ENCODE results near the gene EVX2. TPM values are rescaled to one million over a fixed set of nuclear protein-coding genes. Genes with fewer than 3 reads are reported as not detected.
A peak's percentile ranks its signal among the peaks of the same experiment; 100 is the strongest.

EVX2 gene
- total RNA-seq, 6 experiments from 2014 or later = not detected

- no peaks in the 10 kb centered on the region for H3K9me3 ChIP-seq
- H3K36me3 ChIP-seq = no peaks in the 10 kb centered on the region
- TF ChIP-seq POLR2A (IDR thresholded peaks at IDR 0.05) = no peak
- peak; percentile 76 to 91 (median 86) for TF ChIP-seq CTCF (IDR thresholded peaks at IDR 0.05)
- DNase-seq (peak; percentile 68 to 70 (median 69)), ATAC-seq (peak; percentile 93 to 97 (median 94))
- intact Hi-C loops (cut with DNase I) = loop anchor here in 1 of 2 donors (10.0 kb wide), 1 partner anchor 742 kb away; no protein-coding TSS in a partner anchor
- peak overlapping the region; percentile 16 to 41 (median 29) for H3K4me3 ChIP-seq
- H3K27ac ChIP-seq = no peak overlapping the region
- WGBS (ENCODE audit: insufficient coverage, low coverage, low lambda C conversion rate, missing lambda C conversion rate) = 2% methylated on average over 19 of the region's 45 CpGs
- peaks cover 22 to 92% of the 10 kb centered on the region in 2 donors for H3K27me3 ChIP-seq
- H3K4me1 ChIP-seq = peaks cover 0 to 23% (median 6%) of the 10 kb centered on the region in 4 donors
Measured at GRCh38 chr2:176096986-176097819, 13.4 kb upstream of the EVX2 start.

GRCh38 chr2:176096243-176096985 lies 12.7 kb upstream of the EVX2 start:
- no peaks in the 10 kb centered on the region for H3K9me3 ChIP-seq
- H3K36me3 ChIP-seq = no peaks in the 10 kb centered on the region
- intact Hi-C loops (cut with DNase I) = loop anchor here in 1 of 2 donors (10.0 kb wide), 1 partner anchor 742 kb away; no protein-coding TSS in a partner anchor
- H3K27me3 ChIP-seq = peaks cover 14 to 90% of the 10 kb centered on the region in 2 donors
- peaks cover 0 to 23% (median 6%) of the 10 kb centered on the region in 4 donors for H3K4me1 ChIP-seq
- WGBS (ENCODE audit: insufficient coverage, low coverage, low lambda C conversion rate, missing lambda C conversion rate) = 5% methylated on average over 16 of the region's 16 CpGs
- peak overlapping the region in 1 of 3 donors; percentile 29 for H3K4me3 ChIP-seq
- H3K27ac ChIP-seq = no peak overlapping the region
- ATAC-seq (peak in 1 of 4 donors; percentile 29), DNase-seq (no peak)
- TF ChIP-seq CTCF (IDR thresholded peaks at IDR 0.05) (no peak), POLR2A (IDR thresholded peaks at IDR 0.05) (no peak)

- H3K4me1 ChIP-seq = peaks cover 0 to 23% (median 6%) of the 10 kb centered on the region in 4 donors
- 6% methylated on average over 5 of the region's 5 CpGs for WGBS (ENCODE audit: insufficient coverage, low coverage, low lambda C conversion rate, missing lambda C conversion rate)
- DNase-seq = no peak
- intact Hi-C loops (cut with DNase I) = loop anchor here in 1 of 2 donors (10.0 kb wide), 1 partner anchor 741 kb away; no protein-coding TSS in a partner anchor
- no peaks in the 10 kb centered on the region for H3K9me3 ChIP-seq
- H3K27ac ChIP-seq = no peak overlapping the region
- H3K36me3 ChIP-seq = no peaks in the 10 kb centered on the region
- peaks cover 13 to 83% of the 10 kb centered on the region in 2 donors for H3K27me3 ChIP-seq
- no peak for ATAC-seq
- H3K4me3 ChIP-seq = no peak overlapping the region
- TF ChIP-seq POLR2A (IDR thresholded peaks at IDR 0.05) (no peak), CTCF (IDR thresholded peaks at IDR 0.05) (no peak)
Measured at GRCh38 chr2:176095421-176095820, 11.7 kb upstream of the EVX2 start.

GRCh38 chr2:176094349-176094748 lies 10.6 kb upstream of the EVX2 start:
- H3K27ac ChIP-seq = no peak overlapping the region
- H3K4me3 ChIP-seq = no peak overlapping the region
- TF ChIP-seq CTCF (IDR thresholded peaks at IDR 0.05) = no peak
- TF ChIP-seq POLR2A (IDR thresholded peaks at IDR 0.05) = no peak
- no peaks in the 10 kb centered on the region for H3K9me3 ChIP-seq
- no peak for ATAC-seq
- 4% methylated on average over 12 of the region's 12 CpGs for WGBS (ENCODE audit: insufficient coverage, low coverage, low lambda C conversion rate, missing lambda C conversion rate)
- peaks cover 0 to 23% (median 6%) of the 10 kb centered on the region in 4 donors for H3K4me1 ChIP-seq
- H3K27me3 ChIP-seq = peaks cover 19 to 83% of the 10 kb centered on the region in 2 donors
- no peak for DNase-seq
- intact Hi-C loops (cut with DNase I) = loop anchor here in 1 of 2 donors (10.0 kb wide), 1 partner anchor 740 kb away; no protein-coding TSS in a partner anchor
- H3K36me3 ChIP-seq = no peaks in the 10 kb centered on the region
